Islet of Langerhans (tissue), 1 donor: ENCODE measurements around the gene DCDC1.

ENCODE experiments used
- FAIRE-seq: peaks from one replicate; lab custom pipeline; 2011; peaks lifted over from hg19 to GRCh38; lab: Jason Lieb, UNC

DCDC1 gene

DNA sequence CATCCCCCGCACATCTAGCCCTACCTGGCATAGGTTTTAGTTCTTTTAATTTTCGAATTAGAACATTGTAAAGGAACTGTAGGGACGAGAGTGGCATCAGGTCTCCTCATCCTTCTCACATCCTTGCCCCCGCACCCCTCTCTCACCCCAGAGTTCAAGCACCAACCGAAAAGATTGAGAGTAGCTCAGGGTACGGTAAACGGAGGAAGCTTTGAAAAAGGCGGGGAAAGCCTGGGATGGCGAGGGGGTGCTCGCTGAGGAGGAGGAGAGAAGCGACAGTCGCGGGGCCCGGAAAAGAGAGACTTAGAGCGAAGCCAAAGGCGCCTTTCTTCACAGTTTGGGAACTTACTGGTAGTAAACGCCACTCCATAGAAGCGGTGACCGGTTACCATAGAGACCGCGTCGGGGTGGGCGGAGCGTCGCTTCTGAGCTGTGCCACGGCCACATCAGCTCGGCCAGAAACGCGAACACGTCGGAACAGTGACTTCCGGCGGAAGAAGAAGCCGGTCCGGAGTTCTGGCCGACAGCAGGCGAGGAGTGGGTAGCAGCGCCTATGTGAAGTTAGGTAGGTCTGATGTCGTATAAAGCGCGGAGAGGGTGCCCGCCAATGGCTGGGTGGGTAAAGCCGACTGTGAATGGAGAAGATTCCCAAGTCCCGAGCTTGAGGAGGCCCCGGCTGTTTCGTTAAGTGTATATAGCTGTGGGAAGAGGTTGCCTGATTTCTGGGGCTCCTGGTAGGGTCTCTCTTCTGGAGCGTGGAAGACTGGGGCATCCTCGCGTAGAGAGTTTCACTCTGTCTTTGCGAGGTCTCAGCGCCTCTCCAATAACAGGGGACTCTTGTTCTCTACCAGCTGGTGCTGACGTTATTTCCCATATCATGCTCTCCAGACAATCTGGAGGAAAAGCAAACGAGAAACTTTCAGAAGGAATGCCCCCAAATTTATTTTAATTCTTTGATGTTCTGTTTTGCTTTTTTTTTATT, at the start of gene DCDC1, which contains the start of gene DNAJC24:
Gene DCDC1 (minus strand): TSS at position 392 of the 982 bp plus-strand sequence. CDS start 41,459 bp downstream, outside the sequence.
Gene DNAJC24 (plus strand): TSS at position 513 of the 982 bp plus-strand sequence. CDS start 889 bp downstream, outside the sequence.
- peak; percentile 94 for FAIRE-seq

DNA sequence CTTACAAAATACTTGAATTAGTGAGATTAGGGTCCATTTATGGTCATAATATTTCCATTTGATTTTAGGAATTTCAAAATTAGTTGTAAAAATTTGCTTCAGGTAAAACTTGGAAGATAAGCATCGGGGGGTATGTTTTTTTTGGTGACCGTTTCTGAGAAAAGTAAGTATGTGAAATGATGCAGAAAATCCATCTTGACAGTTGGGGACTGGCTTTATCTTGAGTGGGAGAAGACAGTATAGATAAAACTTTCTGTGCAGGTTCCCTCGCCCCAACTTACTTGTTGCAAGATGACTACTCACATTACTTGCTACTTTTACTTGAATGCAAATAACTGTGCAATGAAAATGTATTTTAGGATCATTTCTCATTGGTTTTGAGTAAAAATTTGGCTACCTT, 49.6 kb upstream of the DCDC1 start:
- no peak for FAIRE-seq

- FAIRE-seq: no peak
These were observed 48.3 kb upstream of the DCDC1 start for GRCh38 chr11:31417816-31418215.

DNA sequence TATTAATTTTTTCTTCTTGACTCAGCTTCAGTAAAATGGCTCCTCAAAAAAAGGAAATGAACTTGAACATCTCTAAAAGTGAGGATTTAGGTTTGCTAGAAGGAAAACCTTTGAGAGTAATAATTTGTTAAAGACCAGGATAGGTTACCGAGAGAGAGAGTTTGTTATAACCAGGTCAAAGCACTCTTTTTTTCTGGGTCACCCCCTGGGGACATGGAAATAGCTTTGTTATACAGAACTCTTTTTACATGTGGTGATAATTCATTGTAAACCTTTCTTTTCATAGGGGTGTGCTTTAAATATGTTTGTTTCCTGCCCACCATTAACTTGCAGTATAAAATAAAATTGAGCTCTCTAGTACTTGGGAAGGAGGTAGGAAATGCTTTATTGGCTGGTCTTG, 47.8 kb upstream of the DCDC1 start:
- FAIRE-seq: no peak

- no peak for FAIRE-seq
These were observed 45.9 kb upstream of the DCDC1 start for GRCh38 chr11:31415435-31415834.

- no peak for FAIRE-seq
These were observed 44.8 kb upstream of the DCDC1 start for GRCh38 chr11:31414338-31414737.

- FAIRE-seq: peak; percentile 71
These were observed 43.4 kb upstream of the DCDC1 start for GRCh38 chr11:31412946-31413345.

DNA sequence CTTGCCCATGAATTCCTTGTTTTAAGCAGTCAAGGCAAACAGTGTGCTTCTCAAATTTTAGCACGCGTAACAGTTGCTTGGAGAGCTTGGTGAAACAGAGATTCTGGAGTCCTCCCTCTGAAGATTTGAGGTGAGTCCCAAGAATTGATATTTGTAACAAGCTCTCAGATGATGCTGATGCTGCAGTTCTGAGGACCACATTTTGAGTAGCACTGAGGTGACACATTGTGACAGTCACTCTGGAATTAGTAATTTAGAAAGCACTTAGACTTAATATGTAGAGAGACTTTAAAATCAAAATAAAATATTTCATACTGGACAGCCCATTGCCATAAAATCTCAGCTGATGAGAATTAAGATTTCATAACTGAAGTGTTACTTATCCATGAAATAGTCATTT, 38.7 kb upstream of the DCDC1 start:
- FAIRE-seq: peak; percentile 9

DNA sequence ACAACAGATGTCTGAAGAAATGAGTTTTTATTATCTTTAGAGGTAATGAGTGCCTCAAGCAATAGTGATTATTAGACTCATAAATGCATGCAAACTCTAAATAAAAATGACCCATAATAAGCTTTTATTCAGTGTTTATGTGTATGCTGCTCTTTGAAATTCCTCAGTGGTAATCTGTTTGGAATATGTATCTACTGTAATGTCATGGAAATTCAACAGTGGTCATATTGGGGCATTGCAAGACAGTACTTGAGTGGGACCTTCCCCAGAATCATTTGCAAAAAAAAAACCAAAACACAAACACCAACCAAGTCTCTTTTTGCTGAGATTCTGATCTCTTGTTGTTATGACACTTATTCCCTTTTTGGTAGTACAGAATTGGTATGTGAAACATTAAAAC, 35.1 kb upstream of the DCDC1 start:
- FAIRE-seq: no peak

GRCh38 chr11:31397239-31397834, 27.8 kb upstream of the DCDC1 start:
- FAIRE-seq: peak; percentile 100

- no peak for FAIRE-seq
These were observed 17.8 kb upstream of the DCDC1 start for GRCh38 chr11:31387379-31387778.

DNA sequence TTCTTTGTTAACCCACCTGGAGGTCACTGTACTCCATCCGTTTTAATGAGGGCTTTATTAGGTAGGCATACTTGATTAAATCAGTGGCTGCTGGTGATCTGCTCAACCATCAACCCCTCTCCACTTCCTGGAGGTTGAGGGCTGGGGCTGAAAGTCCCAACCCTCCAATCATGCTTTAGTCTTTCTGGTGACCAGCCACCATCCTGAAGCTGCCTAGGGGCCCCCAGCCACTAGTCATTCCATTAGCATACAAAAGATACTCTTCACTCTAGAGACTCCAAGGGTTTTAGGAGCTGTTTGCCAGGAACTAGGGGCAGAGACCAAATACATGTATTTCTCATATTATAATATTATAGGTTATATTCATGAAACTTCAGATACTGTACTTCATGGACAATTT, 13.6 kb upstream of the DCDC1 start:
- FAIRE-seq: no peak

DNA sequence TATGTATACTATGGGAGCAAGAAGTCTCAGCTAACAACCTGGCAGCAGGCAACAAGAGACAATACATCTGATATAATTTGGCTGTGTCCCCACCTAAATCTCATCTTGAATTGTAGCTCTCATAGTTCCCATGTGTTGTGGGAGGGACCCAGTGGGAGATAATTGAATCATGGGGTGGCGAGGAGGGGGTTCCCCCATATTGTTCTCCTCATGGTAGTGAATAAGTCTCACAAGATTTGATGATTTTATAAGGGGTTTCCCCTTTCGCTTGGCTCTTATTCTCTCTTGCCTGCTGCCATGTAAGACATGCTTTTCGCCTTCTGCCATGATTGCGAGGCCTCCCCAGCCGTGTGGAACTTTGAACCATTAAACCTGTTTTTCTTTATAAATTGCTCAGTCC, 6.3 kb upstream of the DCDC1 start:
- no peak for FAIRE-seq

GRCh38 chr11:31366795-31367194, 2.7 kb downstream of the DCDC1 start:
- no peak for FAIRE-seq

DNA sequence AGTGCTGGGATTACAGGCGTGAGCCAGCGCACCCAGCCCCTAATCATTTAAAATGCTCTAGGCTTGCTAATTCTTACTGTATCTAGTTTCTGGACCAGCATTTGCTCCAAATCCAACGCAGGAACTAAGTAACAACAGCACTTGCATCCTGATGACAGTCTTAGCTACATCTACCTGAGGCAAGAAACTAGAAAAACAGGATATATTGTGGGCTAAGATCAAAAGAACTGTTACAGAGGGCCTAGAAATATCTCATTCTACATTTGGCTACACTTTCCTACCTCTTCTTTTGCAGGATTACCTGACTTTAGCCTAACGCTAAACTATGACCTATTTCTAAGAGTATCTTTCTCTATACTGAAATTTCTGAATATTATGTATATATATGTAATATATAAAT, 7.8 kb downstream of the DCDC1 start:
- FAIRE-seq: no peak

- no peak for FAIRE-seq
These were observed 13.7 kb downstream of the DCDC1 start for GRCh38 chr11:31355817-31356216.

- FAIRE-seq: peak; percentile 30
These were observed 14.4 kb downstream of the DCDC1 start for GRCh38 chr11:31355131-31355530.

- FAIRE-seq: peak; percentile 85
These were observed 18.4 kb downstream of the DCDC1 start for GRCh38 chr11:31351168-31351567.

DNA sequence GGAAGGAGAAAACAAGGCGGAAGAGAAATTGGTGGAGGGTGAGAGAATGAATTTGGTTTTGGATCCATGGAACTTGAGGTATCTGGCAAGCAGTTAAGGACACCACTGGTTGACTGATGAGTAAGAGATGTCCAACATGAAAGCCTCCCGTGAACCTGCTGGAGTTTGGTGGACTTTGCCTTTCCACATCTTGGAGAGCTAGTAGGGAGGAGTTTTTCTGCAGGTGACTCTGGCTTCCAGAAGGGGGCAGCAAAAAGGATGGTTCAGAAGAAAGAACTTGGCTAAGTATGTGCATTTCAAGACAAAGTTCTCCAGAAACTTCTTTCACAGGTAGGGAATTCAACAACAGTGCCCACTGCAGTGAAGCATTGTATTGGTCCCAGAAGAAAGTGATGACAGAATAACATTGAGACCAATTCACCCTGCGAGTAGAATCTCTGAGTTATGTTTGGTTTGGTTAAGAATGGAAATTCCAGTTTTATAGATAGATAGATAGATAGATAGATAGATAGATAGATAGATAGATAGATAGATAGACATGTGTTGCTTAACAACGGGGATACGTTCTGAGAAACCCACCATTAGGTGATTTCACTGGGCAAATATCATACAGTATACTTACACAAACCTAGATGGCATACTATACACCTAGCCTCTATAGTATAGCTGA, 28.5 kb downstream of the DCDC1 start:
- FAIRE-seq: no peak

DNA sequence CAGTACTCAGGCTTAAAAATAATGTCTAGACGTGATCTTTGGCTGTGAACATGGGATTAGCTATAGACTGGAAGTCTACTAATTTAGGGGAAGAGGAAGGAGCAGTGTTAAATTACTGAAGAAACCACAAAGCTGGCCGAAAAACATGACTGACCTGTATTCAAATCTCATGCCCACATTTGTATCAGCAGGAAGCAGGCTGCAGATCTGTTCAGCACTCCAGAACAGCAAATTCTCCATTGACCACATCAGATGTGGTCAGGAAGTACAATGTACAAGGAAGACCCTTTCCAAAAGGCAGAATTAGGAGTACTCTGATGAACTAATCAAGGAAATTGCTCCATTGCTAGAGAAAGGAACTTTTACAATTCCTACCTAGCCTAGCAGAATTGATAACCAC, 31.7 kb downstream of the DCDC1 start:
- FAIRE-seq: no peak

- no peak for FAIRE-seq
These were observed 40.8 kb downstream of the DCDC1 start for GRCh38 chr11:31328697-31329096.

- no peak for FAIRE-seq
These were observed 42.1 kb downstream of the DCDC1 start for GRCh38 chr11:31327417-31327816.
